HG02981 (cell line): ENCODE results near the gene KCTD3.
A peak's percentile ranks its signal among the peaks of the same experiment; 100 is the strongest.

ENCODE experiments used
- ATAC-seq: cut with Tn5 transposase; IDR thresholded peaks from one replicate; pipeline ENCODE4 v1.9.1; 2021; ENCODE audit warnings: mild to moderate bottlenecking, moderate library complexity; ENCODE audit not compliant: unreplicated experiment

KCTD3 gene

GRCh38 chr1:215603319-215603718 lies 36.2 kb downstream of the KCTD3 start:
- no peak for ATAC-seq

GRCh38 chr1:215605011-215605621 lies 38.0 kb downstream of the KCTD3 start:
- no peak for ATAC-seq

GRCh38 chr1:215606036-215606435 lies 38.9 kb downstream of the KCTD3 start:
- ATAC-seq = no peak

- ATAC-seq = peak; percentile 48
Observed at GRCh38 chr1:215606564-215607168, 39.6 kb downstream of the KCTD3 start.

- no peak for ATAC-seq
Observed at GRCh38 chr1:215607412-215607811, 40.3 kb downstream of the KCTD3 start.

GRCh38 chr1:215608646-215609045 lies 41.5 kb downstream of the KCTD3 start:
- ATAC-seq = no peak

GRCh38 chr1:215612391-215612790 lies 45.3 kb downstream of the KCTD3 start:
- no peak for ATAC-seq

- peak; percentile 71 for ATAC-seq
Observed at GRCh38 chr1:215617979-215618378, 50.9 kb downstream of the KCTD3 start.

GRCh38 chr1:215623162-215623561 lies 56.1 kb downstream of the KCTD3 start:
- no peak for ATAC-seq

GRCh38 chr1:215625949-215626348 lies 58.8 kb downstream of the KCTD3 start:
- no peak for ATAC-seq

- no peak for ATAC-seq
Observed at GRCh38 chr1:215631040-215631439, 63.9 kb downstream of the KCTD3 start.

GRCh38 chr1:215631489-215631888 lies 64.4 kb downstream of the KCTD3 start:
- ATAC-seq = no peak

GRCh38 chr1:215635827-215636226 lies 68.7 kb downstream of the KCTD3 start:
- ATAC-seq = no peak

GRCh38 chr1:215636258-215636965 lies 69.3 kb downstream of the KCTD3 start:
- ATAC-seq = no peak

GRCh38 chr1:215637041-215637573 lies 70.0 kb downstream of the KCTD3 start:
- no peak for ATAC-seq

- ATAC-seq = no peak
Observed at GRCh38 chr1:215640429-215641148, 73.5 kb downstream of the KCTD3 start.

- no peak for ATAC-seq
Observed at GRCh38 chr1:215643592-215644321, 76.7 kb downstream of the KCTD3 start.

GRCh38 chr1:215645182-215645581 lies 78.1 kb downstream of the KCTD3 start:
- no peak for ATAC-seq

- no peak for ATAC-seq
Observed at GRCh38 chr1:215645861-215646260, 78.8 kb downstream of the KCTD3 start.

GRCh38 chr1:215647738-215648137 lies 80.6 kb downstream of the KCTD3 start:
- ATAC-seq = no peak

GRCh38 chr1:215648957-215649356 lies 81.9 kb downstream of the KCTD3 start:
- ATAC-seq = no peak
